Measurements from ENCODE around the gene PXYLP1.

- TF ChIP-seq, protein P1, sequence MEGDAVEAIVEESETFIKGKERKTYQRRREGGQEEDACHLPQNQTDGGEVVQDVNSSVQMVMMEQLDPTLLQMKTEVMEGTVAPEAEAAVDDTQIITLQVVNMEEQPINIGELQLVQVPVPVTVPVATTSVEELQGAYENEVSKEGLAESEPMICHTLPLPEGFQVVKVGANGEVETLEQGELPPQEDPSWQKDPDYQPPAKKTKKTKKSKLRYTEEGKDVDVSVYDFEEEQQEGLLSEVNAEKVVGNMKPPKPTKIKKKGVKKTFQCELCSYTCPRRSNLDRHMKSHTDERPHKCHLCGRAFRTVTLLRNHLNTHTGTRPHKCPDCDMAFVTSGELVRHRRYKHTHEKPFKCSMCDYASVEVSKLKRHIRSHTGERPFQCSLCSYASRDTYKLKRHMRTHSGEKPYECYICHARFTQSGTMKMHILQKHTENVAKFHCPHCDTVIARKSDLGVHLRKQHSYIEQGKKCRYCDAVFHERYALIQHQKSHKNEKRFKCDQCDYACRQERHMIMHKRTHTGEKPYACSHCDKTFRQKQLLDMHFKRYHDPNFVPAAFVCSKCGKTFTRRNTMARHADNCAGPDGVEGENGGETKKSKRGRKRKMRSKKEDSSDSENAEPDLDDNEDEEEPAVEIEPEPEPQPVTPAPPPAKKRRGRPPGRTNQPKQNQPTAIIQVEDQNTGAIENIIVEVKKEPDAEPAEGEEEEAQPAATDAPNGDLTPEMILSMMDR (IDR thresholded peaks at IDR 0.05 in 2 of 3, conservative IDR thresholded peaks at IDR 0.05 in 1 of 3; ENCODE audit: control insufficient read depth in 2 of 3, extremely low read depth in 1 of 3, insufficient read depth in 1 of 3, low read depth in 3 of 3, low read length in 3 of 3) = peak; percentile 79 to 95 (median 81)
- TF ChIP-seq RB1 (IDR thresholded peaks at IDR 0.05; ENCODE audit: borderline replicate concordance) = peak; percentile 19; the same call in 1 of the 2 replicates
Measured at GRCh38 chr3:141311496-141312353, 80.1 kb downstream of the PXYLP1 start.

Measured in GM12878 (cell line).